ENCODE measurements around the gene ITSN2. TPM values are rescaled to one million over a fixed set of nuclear protein-coding genes. Genes with fewer than 3 reads are reported as not detected.

The ITSN2 gene
- total and polyA plus RNA-seq, 2 experiments from 2014 or later = 20.3 to 34.4 TPM

DNA sequence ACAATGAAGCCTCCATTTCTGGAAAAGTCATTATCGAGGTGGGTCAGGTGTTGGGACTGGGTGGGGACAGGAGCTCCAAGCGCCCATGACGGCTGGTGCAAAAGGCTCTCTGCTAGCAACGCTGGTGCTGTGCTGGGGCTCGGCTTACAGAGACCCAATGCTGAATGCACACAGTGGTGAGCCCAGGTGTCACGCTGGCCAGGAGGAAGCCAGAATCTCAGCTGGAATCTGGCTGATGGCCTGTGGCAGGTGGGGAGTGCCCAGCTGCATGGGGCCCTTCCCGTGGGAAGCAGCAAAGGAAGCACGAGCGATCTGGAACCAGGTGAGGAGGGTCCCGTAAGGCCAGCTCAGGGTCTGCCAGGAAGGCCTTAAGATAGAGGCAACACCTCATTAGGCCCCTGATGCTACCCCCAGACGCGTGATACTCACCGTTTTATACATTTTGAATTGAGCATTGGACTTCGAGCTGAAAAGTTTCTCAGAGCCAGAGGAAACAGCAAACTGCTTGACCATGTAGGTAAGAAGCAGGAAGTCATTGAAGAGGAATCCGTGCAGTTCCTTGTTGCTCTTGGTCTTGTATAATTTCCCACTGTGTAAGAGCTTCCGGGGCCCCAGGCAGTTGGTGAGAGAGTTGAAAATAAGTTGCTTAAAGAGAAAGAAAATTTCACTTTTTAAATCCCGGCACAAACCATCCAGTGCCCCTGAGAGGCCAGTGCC is 150.8 kb downstream of the ITSN2 start:
- no peaks in the 10 kb centered on the region for H3K79me2 ChIP-seq
- H3K36me3 ChIP-seq (replicated peaks; ENCODE audit: insufficient read depth, low read depth) = no peaks in the 10 kb centered on the region
- H3K9me3 ChIP-seq (ENCODE audit: low read depth) = no peaks in the 10 kb centered on the region
- no peak overlapping the region for H3K27ac ChIP-seq
- TF ChIP-seq, protein P1, sequence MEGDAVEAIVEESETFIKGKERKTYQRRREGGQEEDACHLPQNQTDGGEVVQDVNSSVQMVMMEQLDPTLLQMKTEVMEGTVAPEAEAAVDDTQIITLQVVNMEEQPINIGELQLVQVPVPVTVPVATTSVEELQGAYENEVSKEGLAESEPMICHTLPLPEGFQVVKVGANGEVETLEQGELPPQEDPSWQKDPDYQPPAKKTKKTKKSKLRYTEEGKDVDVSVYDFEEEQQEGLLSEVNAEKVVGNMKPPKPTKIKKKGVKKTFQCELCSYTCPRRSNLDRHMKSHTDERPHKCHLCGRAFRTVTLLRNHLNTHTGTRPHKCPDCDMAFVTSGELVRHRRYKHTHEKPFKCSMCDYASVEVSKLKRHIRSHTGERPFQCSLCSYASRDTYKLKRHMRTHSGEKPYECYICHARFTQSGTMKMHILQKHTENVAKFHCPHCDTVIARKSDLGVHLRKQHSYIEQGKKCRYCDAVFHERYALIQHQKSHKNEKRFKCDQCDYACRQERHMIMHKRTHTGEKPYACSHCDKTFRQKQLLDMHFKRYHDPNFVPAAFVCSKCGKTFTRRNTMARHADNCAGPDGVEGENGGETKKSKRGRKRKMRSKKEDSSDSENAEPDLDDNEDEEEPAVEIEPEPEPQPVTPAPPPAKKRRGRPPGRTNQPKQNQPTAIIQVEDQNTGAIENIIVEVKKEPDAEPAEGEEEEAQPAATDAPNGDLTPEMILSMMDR (IDR thresholded peaks at IDR 0.05; ENCODE audit: poor library complexity) = no peak
- TF ChIP-seq EZH2phosphoT487 (IDR thresholded peaks at IDR 0.05; ENCODE audit: low read depth, severe bottlenecking, unreplicated experiment) (no peak), EZH2 (IDR thresholded peaks at IDR 0.05; ENCODE audit: borderline replicate concordance) (no peak)
- no peak overlapping the region for H3K4me2 ChIP-seq
- no peak for DNase-seq (ENCODE audit: low spot score)
- WGBS (ENCODE audit: low lambda C conversion rate, missing lambda C conversion rate) = 93% methylated on average over 17 of the region's 17 CpGs
- H2AFZ ChIP-seq = no peak overlapping the region
- no peaks in the 10 kb centered on the region for H3K4me1 ChIP-seq (ENCODE audit: insufficient read depth)
- H3K27me3 ChIP-seq = no peaks in the 10 kb centered on the region
- no peaks in the 10 kb centered on the region for H4K20me1 ChIP-seq (ENCODE audit: insufficient read depth, poor library complexity, severe bottlenecking)
- H3K4me3 ChIP-seq = no peak overlapping the region
- no peaks in the 10 kb centered on the region for H3K9me2 ChIP-seq (replicated peaks; ENCODE audit: insufficient read depth)

DNA sequence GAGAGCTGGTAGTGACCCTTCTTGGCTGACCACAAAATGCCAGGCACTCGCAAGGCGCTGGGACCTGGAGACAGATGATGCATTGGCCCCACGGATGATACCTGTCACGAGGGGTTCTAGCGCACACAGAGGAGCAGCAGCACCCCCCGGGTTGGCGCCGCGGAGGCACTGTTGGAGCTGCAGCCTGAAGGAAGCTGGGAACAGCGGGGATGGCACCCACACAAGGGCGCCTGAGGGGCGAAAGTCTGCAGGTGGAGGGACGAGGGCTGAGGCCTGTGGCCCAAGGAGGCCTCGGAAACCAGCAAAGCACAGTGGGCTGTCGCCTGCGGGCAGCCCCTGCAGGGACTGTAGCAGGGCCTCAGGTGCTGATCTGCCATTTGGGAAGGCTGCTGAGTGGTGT is 151.8 kb downstream of the ITSN2 start:
- DNase-seq (ENCODE audit: low spot score) = no peak
- Histone ChIP-seq H3K4me2 (no peak overlapping the region), H3K27ac (no peak overlapping the region), H3K4me1 (ENCODE audit: insufficient read depth) (peaks cover 5% of the 10 kb centered on the region), H3K79me2 (no peaks in the 10 kb centered on the region), H3K9me3 (ENCODE audit: low read depth) (no peaks in the 10 kb centered on the region), H3K4me3 (no peak overlapping the region), H3K9me2 (replicated peaks; ENCODE audit: insufficient read depth) (no peaks in the 10 kb centered on the region), H3K27me3 (no peaks in the 10 kb centered on the region), H4K20me1 (ENCODE audit: insufficient read depth, poor library complexity, severe bottlenecking) (no peaks in the 10 kb centered on the region), H3K36me3 (replicated peaks; ENCODE audit: insufficient read depth, low read depth) (no peaks in the 10 kb centered on the region), H2AFZ (no peak overlapping the region)
- WGBS (ENCODE audit: low lambda C conversion rate, missing lambda C conversion rate) = 97% methylated on average over 16 of the region's 16 CpGs
- TF ChIP-seq EZH2 (IDR thresholded peaks at IDR 0.05; ENCODE audit: borderline replicate concordance) (no peak), EZH2phosphoT487 (IDR thresholded peaks at IDR 0.05; ENCODE audit: low read depth, severe bottlenecking, unreplicated experiment) (no peak)
- TF ChIP-seq, protein P1 (IDR thresholded peaks at IDR 0.05; ENCODE audit: poor library complexity) = no peak

DNA sequence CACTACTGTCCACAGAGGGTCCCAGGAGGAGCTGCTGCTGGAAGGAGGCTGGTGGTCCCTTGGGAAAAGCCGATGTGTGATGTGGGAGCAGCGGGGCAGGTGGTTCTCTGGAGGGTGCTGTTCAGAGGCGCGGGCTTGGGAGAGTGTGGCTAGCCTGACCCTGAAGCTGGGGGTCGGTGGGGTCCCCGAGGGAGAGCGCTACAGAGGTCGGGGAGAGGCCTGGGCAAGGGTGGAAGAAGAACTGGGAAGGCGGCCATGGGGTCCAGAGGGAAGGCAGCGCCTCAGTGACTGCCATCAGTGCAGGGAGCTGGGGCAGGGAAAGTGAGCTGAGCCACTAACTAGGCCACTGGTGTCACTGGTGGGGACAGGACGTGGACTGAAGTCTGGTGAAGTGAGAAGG is 153.0 kb downstream of the ITSN2 start:
- DNase-seq (ENCODE audit: low spot score) = no peak
- Histone ChIP-seq H3K9me3 (ENCODE audit: low read depth) (no peaks in the 10 kb centered on the region), H3K27me3 (no peaks in the 10 kb centered on the region), H3K4me1 (ENCODE audit: insufficient read depth) (peaks cover 7% of the 10 kb centered on the region), H3K4me3 (no peak overlapping the region), H3K4me2 (no peak overlapping the region), H3K9me2 (replicated peaks; ENCODE audit: insufficient read depth) (no peaks in the 10 kb centered on the region), H2AFZ (no peak overlapping the region), H4K20me1 (ENCODE audit: insufficient read depth, poor library complexity, severe bottlenecking) (no peaks in the 10 kb centered on the region), H3K27ac (no peak overlapping the region), H3K36me3 (replicated peaks; ENCODE audit: insufficient read depth, low read depth) (no peaks in the 10 kb centered on the region), H3K79me2 (no peaks in the 10 kb centered on the region)
- WGBS (ENCODE audit: low lambda C conversion rate, missing lambda C conversion rate) = 84% methylated on average over 11 of the region's 11 CpGs
- TF ChIP-seq, protein P1 (IDR thresholded peaks at IDR 0.05; ENCODE audit: poor library complexity) = no peak
- TF ChIP-seq EZH2phosphoT487 (IDR thresholded peaks at IDR 0.05; ENCODE audit: low read depth, severe bottlenecking, unreplicated experiment) (no peak), EZH2 (IDR thresholded peaks at IDR 0.05; ENCODE audit: borderline replicate concordance) (no peak)

Measured in hepatocyte (in vitro differentiated cells).